HepG2 (cell line): ENCODE data around the gene MKX. TPM values are rescaled to one million over a fixed set of nuclear protein-coding genes. Genes with fewer than 3 reads are reported as not detected.

ENCODE experiments used
- ATAC-seq: fragments of 200-7000 bp; cut with Tn5 transposase; 3 replicates; pipeline ENCODE4 v1.9.1; 2020; ENCODE audit warnings: mild to moderate bottlenecking, moderate library complexity
- BruUV-seq: library from RNA; stranded (reverse); fragments of 400-500 nt; replicated peaks from 2 replicates; lab custom pipeline; 2021; lab: Mats Ljungman, UMichigan
- CTCF ChIA-PET: fragments of 300-600 bp; formaldehyde crosslinking; extraction: SDS; loops from one replicate; lab custom pipeline; 2021; ENCODE audit warnings: low total read pairs, inconsistent platforms, low intra/inter-chr PET ratio; lab: Yijun Ruan, JAX
- POLR2A ChIA-PET: fragments of 350-600 bp; sonication (Branson Sonifier 250); formaldehyde crosslinking; loops from one replicate; lab custom pipeline; 2020; ENCODE audit warnings: antibody characterized with exemption, inconsistent platforms; lab: Yijun Ruan, JAX
- DNase-seq: peaks from one replicate; pipeline ENCODE4 v3.0.0-alpha.2; 2015; ENCODE audit warnings: low spot score
- FAIRE-seq: peaks from 3 replicates; lab custom pipeline; 2011; peaks lifted over from hg19 to GRCh38; lab: Jason Lieb, UNC
- H2AFZ ChIP-seq: one replicate; pipeline ENCODE4 v1.6.1; 2011; ENCODE audit warnings: low read length, inconsistent platforms
- H3K27ac ChIP-seq: fragments of 300-600 bp; 3 replicates; pipeline ENCODE4 v1.8.0; 2011; ENCODE audit warnings: mixed run types, mild to moderate bottlenecking, mixed read lengths, low read length, inconsistent platforms; ENCODE audit not compliant: insufficient read depth; ENCODE audit errors: extremely low read length
- H3K27me3 ChIP-seq, 2 experiments: fragments of 200-600 bp in 1 of 2; 2 replicates in 1 of 2; 3 replicates in 1 of 2; pipeline versions ENCODE4 v1.6.0 to v1.8.0; 2011; ENCODE audit warnings: low read length in 2 of 2, mild to moderate bottlenecking in 2 of 2, moderate library complexity in 2 of 2, inconsistent platforms in 1 of 2; ENCODE audit not compliant: insufficient read depth in 2 of 2, control insufficient read depth in 1 of 2
- H3K36me3 ChIP-seq, 2 experiments: fragments of 200-600 bp in 1 of 2; replicated peaks in 1 of 2; 2 replicates in 1 of 2; 3 replicates in 1 of 2; pipeline versions ENCODE4 v1.5.1 to v1.8.0; 2011; ENCODE audit warnings: low read length in 2 of 2, inconsistent platforms in 1 of 2; ENCODE audit not compliant: insufficient read depth in 2 of 2, control insufficient read depth in 1 of 2
- H3K4me1 ChIP-seq: 2 replicates; pipeline ENCODE4 v1.5.1; 2012; ENCODE audit warnings: low read length, inconsistent platforms; ENCODE audit not compliant: insufficient read depth
- H3K4me2 ChIP-seq: 2 replicates; pipeline ENCODE4 v1.6.0; 2011; ENCODE audit warnings: low read depth, low read length, inconsistent platforms
- H3K4me3 ChIP-seq, 3 experiments: fragments of 200-600 bp in 1 of 3; sonication (generic), shearing (Covaris generic) in 1 of 3; replicated peaks in 1 of 3; 2 replicates each; pipeline ENCODE4 v1.5.1; 2011 to 2016; ENCODE audit warnings: low read length in 3 of 3, inconsistent platforms in 2 of 3, low read depth in 2 of 3, mild to moderate bottlenecking in 2 of 3, control low read depth in 1 of 3, mixed read lengths in 1 of 3; ENCODE audit not compliant: insufficient read depth in 1 of 3
- H3K79me2 ChIP-seq: one replicate; pipeline ENCODE4 v1.6.1; 2011; ENCODE audit warnings: low read length, inconsistent platforms; ENCODE audit not compliant: insufficient read depth
- H3K9ac ChIP-seq: 2 replicates; pipeline ENCODE4 v1.6.0; 2011; ENCODE audit warnings: mild to moderate bottlenecking, low read depth, low read length, inconsistent platforms; ENCODE audit not compliant: insufficient read depth
- H3K9me3 ChIP-seq: 2 replicates; pipeline ENCODE4 v1.5.1; 2012; ENCODE audit warnings: mild to moderate bottlenecking, low read length
- H4K20me1 ChIP-seq: 2 replicates; pipeline ENCODE4 v1.6.0; 2011; ENCODE audit warnings: inconsistent platforms, mild to moderate bottlenecking, low read length, moderate library complexity; ENCODE audit not compliant: insufficient read depth
- ATF7 ChIP-seq, 2 experiments: fragments of 450-650 bp in 1 of 2; sonication (generic) in 1 of 2; formaldehyde crosslinking in 1 of 2; IDR thresholded peaks; 2 replicates each; pipeline versions ENCODE4 v1.4.0 to v1.6.1; 2016 to 2020; ENCODE audit warnings: antibody characterized with exemption in 1 of 2, mild to moderate bottlenecking in 1 of 2, missing genetic modification reagents in 1 of 2
- CENPT ChIP-seq: sonication (generic); formaldehyde crosslinking; IDR thresholded peaks from 2 replicates; pipeline ENCODE4 v1.8.0; 2022; ENCODE audit warnings: low read depth, mild to moderate bottlenecking, moderate library complexity, missing genetic modification reagents
- CREB1 ChIP-seq, 2 experiments: fragments of 450-650 bp in 1 of 2; IDR thresholded peaks; 2 replicates each; pipeline ENCODE4 v1.6.1; 2016 to 2017; ENCODE audit warnings: control low read depth in 1 of 2, mild to moderate bottlenecking in 1 of 2, missing compliant biosample characterization in 1 of 2, missing genetic modification characterization in 1 of 2
- SNRNP70 ChIP-seq: fragments of 200-400 bp; formaldehyde crosslinking; IDR thresholded peaks from 2 replicates; pipeline ENCODE4 v1.6.1; 2017; ENCODE audit warnings: mild to moderate bottlenecking, low read depth, low read length, moderate library complexity
- TEAD2 ChIP-seq: sonication (generic); formaldehyde crosslinking; IDR thresholded peaks from 2 replicates; pipeline ENCODE4 v1.9.0; 2021; ENCODE audit warnings: missing genetic modification reagents
- ZFP36 ChIP-seq: fragments of 150-350 bp; IDR thresholded peaks from 2 replicates; pipeline ENCODE4 v1.6.1; 2018; ENCODE audit warnings: borderline replicate concordance, low read length, low read depth; ENCODE audit not compliant: partially characterized antibody
- ZNF3 ChIP-seq: IDR thresholded peaks from 2 replicates; pipeline ENCODE4 v1.7.0; 2017; ENCODE audit warnings: inconsistent platforms
- ZNF709 ChIP-seq: sonication (generic); formaldehyde crosslinking; IDR thresholded peaks from 2 replicates; pipeline ENCODE4 v1.5.0; 2020; ENCODE audit warnings: mild to moderate bottlenecking, missing genetic modification reagents
- ZNF720 ChIP-seq: sonication (generic); formaldehyde crosslinking; IDR thresholded peaks from 2 replicates; pipeline ENCODE4 v1.4.0; 2020; ENCODE audit warnings: missing genetic modification reagents
- ZNF724P ChIP-seq: sonication (generic); formaldehyde crosslinking; IDR thresholded peaks from 2 replicates; pipeline ENCODE4 v1.8.0; 2022; ENCODE audit warnings: missing genetic modification reagents, borderline replicate concordance
- WGBS: methylation state at CpG from one replicate; pipeline ENCODE4 v1.1.6; 2017; ENCODE audit warnings: low lambda C conversion rate; 5-methylcytosine and 5-hydroxymethylcytosine counted together
- in situ Hi-C: cut with HindIII; loops from 2 replicates; pipeline ENCODE4 v1.10.0; 2017; ENCODE audit warnings: low pct_unique_long_range_greater_than_20kb; ENCODE audit not compliant: extremely low pct_ligation_motif_present
- intact Hi-C: fragments of 100-400 bp; cut with micrococcal nuclease; formaldehyde crosslinking; loops from one replicate; pipeline ENCODE4 v1.10.0; 2022; ENCODE audit not compliant: unreplicated experiment
- polyA plus RNA-seq, 8 experiments: library from polyadenylated mRNA; depleted of rRNA in 3 of 8; stranded (reverse) in 7 of 8; unstranded in 1 of 8; fragments of >200 nt; fragmentation: Illumina TruSeq in 4 of 8; extraction: Trizol in 4 of 8; gene quantifications; 2 replicates each; pipeline versions ENCODE4 v1.2.1 to v1.2.3, GENCODE V29; 2011 to 2016; ENCODE audit warnings: low read depth in 4 of 8, missing spikeins in 1 of 8, mixed read lengths in 1 of 8; ENCODE audit not compliant: insufficient read depth in 1 of 8
- total RNA-seq, 5 experiments: library from RNA; depleted of rRNA; stranded (reverse); fragments of >200 nt; fragmentation: Illumina TruSeq; extraction: Trizol; gene quantifications; 2 replicates each; pipeline ENCODE4 v1.2.3, GENCODE V29; 2016; ENCODE audit warnings: low read depth in 1 of 5
- TF ChIP-seq, protein P1 (sequence below): sonication (generic); formaldehyde crosslinking; IDR thresholded peaks from 2 replicates; pipeline ENCODE4 v1.4.0; 2020; ENCODE audit warnings: missing genetic modification reagents, borderline replicate concordance

MKX gene
- total and polyA plus RNA-seq, 2 of the 13 experiments (the other 11 are each of a cell fraction or from before 2014, with no cell fraction given), result not detected

DNA sequence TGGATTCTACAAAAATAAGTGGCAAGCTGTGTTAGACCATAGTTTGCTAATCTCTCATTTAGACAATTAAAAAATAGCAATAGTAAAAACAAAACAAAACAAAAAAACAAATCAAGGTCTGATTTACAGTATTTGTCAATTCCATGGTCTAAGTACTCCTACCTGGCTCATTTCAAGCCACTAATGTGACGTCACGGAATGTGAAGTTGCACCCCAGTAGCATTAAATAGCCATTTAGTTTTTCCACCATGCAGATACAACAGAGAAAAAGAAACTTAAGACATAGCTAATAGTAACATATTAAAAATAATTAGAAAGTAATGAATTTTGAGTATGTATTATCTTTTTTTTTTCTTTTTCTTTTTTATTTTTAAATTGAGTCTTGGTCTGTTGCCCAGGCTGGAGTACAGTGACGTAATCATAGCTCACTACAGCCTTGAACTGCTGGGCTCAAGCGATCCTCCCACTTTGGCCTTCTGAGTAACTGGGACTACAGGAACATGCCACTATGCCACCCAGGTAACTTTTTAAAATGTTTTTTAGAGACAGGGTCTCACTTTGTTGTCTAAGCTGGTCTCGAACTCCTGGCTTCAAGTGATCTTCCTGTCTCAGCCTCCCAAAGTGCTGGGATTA lies 101.2 kb downstream of the MKX start:
- no TSS peak for BruUV-seq
- Histone ChIP-seq H3K9ac (no peak overlapping the region), H3K27me3 (no peaks in the 10 kb centered on the region), H3K79me2 (no peaks in the 10 kb centered on the region), H3K27ac (no peak overlapping the region), H2AFZ (no peak overlapping the region), H3K4me1 (no peaks in the 10 kb centered on the region), H3K4me3 (no peak overlapping the region), H4K20me1 (no peaks in the 10 kb centered on the region), H3K4me2 (no peak overlapping the region), H3K36me3 (no peaks in the 10 kb centered on the region), H3K9me3 (no peaks in the 10 kb centered on the region)
- POLR2A ChIA-PET, result no interaction called here
- WGBS, result 3% methylated on average over 5 of the region's 5 CpGs
- intact Hi-C loops, result no loop called here
- in situ Hi-C loops, result no loop called here
- no peak for FAIRE-seq
- TF ChIP-seq, protein P1, sequence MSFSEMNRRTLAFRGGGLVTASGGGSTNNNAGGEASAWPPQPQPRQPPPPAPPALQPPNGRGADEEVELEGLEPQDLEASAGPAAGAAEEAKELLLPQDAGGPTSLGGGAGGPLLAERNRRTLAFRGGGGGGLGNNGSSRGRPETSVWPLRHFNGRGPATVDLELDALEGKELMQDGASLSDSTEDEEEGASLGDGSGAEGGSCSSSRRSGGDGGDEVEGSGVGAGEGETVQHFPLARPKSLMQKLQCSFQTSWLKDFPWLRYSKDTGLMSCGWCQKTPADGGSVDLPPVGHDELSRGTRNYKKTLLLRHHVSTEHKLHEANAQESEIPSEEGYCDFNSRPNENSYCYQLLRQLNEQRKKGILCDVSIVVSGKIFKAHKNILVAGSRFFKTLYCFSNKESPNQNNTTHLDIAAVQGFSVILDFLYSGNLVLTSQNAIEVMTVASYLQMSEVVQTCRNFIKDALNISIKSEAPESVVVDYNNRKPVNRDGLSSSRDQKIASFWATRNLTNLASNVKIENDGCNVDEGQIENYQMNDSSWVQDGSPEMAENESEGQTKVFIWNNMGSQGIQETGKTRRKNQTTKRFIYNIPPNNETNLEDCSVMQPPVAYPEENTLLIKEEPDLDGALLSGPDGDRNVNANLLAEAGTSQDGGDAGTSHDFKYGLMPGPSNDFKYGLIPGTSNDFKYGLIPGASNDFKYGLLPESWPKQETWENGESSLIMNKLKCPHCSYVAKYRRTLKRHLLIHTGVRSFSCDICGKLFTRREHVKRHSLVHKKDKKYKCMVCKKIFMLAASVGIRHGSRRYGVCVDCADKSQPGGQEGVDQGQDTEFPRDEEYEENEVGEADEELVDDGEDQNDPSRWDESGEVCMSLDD (CRISPR knock-in tag), result no peak
- TF ChIP-seq ZNF3 (no peak), ZNF724P (CRISPR knock-in tag) (no peak), ZFP36 (no peak), CREB1 (IDR thresholded peaks at IDR 0.05) (peak; percentile 95), CREB1 (CRISPR knock-in tag; IDR thresholded peaks at IDR 0.05) (no peak), SNRNP70 (no peak), ATF7 (IDR thresholded peaks at IDR 0.05) (peak; percentile 75), ATF7 (CRISPR knock-in tag; IDR thresholded peaks at IDR 0.05) (no peak), TEAD2 (CRISPR knock-in tag) (no peak), CENPT (CRISPR knock-in tag) (no peak), ZNF709 (CRISPR knock-in tag) (no peak), ZNF720 (CRISPR knock-in tag) (no peak)
- DNase-seq, result no peak
- CTCF ChIA-PET, result no interaction called here
- ATAC-seq, result no peak
